Keratinocyte (primary cell): ENCODE measurements around the gene RAP2A.

Source experiments
- CTCF ChIP-seq, 3 experiments: IDR thresholded peaks in 1 of 3; conservative IDR thresholded peaks in 1 of 3; optimal IDR thresholded peaks in 1 of 3; 2 replicates in 2 of 3; 3 replicates in 1 of 3; pipeline versions ENCODE3 to v1.5.1; 2011; ENCODE audit warnings: low read length in 3 of 3, mild to moderate bottlenecking in 3 of 3, moderate library complexity in 2 of 3, control low read depth in 1 of 3, inconsistent platforms in 1 of 3; ENCODE audit not compliant: insufficient read depth in 2 of 3; ENCODE audit errors: extremely low read depth in 1 of 3
- EZH2 ChIP-seq: IDR thresholded peaks from one replicate; pipeline ENCODE4 v1.6.1; 2012; ENCODE audit warnings: inconsistent platforms, mild to moderate bottlenecking, low read length, moderate library complexity

GRCh38 chr13:97474349-97474980 lies 40.5 kb downstream of the RAP2A start:
- TF ChIP-seq CTCF (optimal IDR thresholded peaks at IDR 0.05 in 1 of 3, IDR thresholded peaks at IDR 0.05 in 1 of 3, conservative IDR thresholded peaks at IDR 0.05 in 1 of 3; ENCODE audit: extremely low read depth in 1 of 3, insufficient read depth in 2 of 3, low read length in 3 of 3): no peak
- TF ChIP-seq EZH2: no peak
